ENCODE results near the gene VSIG1. TPM values are rescaled to one million over a fixed set of nuclear protein-coding genes. Genes with fewer than 3 reads are reported as not detected.

Gene VSIG1
- total and polyA plus RNA-seq, 2 of the 13 experiments (the other 11 are each of a cell fraction or from before 2014, with no cell fraction given) = 0.01 TPM; not detected in 1

DNA sequence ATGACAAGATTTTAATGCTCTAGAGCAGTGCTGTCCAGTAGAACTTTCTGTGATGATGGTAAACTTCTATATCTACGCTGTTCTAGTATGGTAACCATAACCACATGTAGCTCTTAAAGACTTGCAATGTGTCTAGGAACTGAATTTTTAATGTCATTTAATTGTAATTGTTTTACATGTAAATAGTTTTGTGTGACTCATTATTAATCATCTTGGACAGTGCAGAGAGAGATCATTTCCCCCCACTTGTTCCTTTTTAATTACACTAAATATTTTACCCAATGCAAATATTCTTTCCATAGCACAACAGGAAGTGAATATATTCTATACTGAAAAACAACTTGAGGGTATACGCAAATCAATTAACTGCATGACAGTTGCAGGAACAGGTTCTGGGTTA lies 52.5 kb downstream of the VSIG1 start (continued):
- TF ChIP-seq ZNF513 (CRISPR knock-in tag; conservative IDR thresholded peaks at IDR 0.05) = no peak
- no peak for TF ChIP-seq SIN3B (IDR thresholded peaks at IDR 0.05; ENCODE audit: low read length)
- TF ChIP-seq ZNF460 (CRISPR knock-in tag; IDR thresholded peaks at IDR 0.05; ENCODE audit: borderline replicate concordance) = no peak
- no peak for TF ChIP-seq GLI4 (CRISPR knock-in tag; IDR thresholded peaks at IDR 0.05; ENCODE audit: borderline replicate concordance)
- TF ChIP-seq, protein P1, sequence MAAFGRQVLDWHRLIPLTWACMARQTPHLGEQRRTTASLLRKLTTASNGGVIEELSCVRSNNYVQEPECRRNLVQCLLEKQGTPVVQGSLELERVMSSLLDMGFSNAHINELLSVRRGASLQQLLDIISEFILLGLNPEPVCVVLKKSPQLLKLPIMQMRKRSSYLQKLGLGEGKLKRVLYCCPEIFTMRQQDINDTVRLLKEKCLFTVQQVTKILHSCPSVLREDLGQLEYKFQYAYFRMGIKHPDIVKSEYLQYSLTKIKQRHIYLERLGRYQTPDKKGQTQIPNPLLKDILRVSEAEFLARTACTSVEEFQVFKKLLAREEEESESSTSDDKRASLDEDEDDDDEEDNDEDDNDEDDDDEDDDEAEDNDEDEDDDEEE (CRISPR knock-in tag; IDR thresholded peaks at IDR 0.05) = no peak

- H3K27me3 ChIP-seq (ENCODE audit: control insufficient read depth in 1 of 2, insufficient read depth in 2 of 2, low read length in 2 of 2) = no peaks in the 10 kb centered on the region
- H2AFZ ChIP-seq (ENCODE audit: low read length) = no peak overlapping the region
- H3K4me1 ChIP-seq (ENCODE audit: insufficient read depth, low read length) = no peaks in the 10 kb centered on the region
- H3K4me2 ChIP-seq (ENCODE audit: low read depth, low read length) = no peak overlapping the region
- DNase-seq (ENCODE audit: low spot score) = no peak
- BruUV-seq (replicated peaks) = no TSS peak
- POLR2A ChIA-PET = no interaction called here
- no peak overlapping the region for H3K9ac ChIP-seq (ENCODE audit: insufficient read depth, low read depth, low read length)
- TF ChIP-seq ATF6 (CRISPR knock-in tag; conservative IDR thresholded peaks at IDR 0.05) (no peak), SP2 (CRISPR knock-in tag; IDR thresholded peaks at IDR 0.05) (no peak), ZNF331 (CRISPR knock-in tag; IDR thresholded peaks at IDR 0.05) (no peak), XRCC5 (optimal IDR thresholded peaks at IDR 0.05; ENCODE audit: low read length) (no peak), TP53 (CRISPR knock-in tag; conservative IDR thresholded peaks at IDR 0.05) (no peak)
- TF ChIP-seq, protein P2, sequence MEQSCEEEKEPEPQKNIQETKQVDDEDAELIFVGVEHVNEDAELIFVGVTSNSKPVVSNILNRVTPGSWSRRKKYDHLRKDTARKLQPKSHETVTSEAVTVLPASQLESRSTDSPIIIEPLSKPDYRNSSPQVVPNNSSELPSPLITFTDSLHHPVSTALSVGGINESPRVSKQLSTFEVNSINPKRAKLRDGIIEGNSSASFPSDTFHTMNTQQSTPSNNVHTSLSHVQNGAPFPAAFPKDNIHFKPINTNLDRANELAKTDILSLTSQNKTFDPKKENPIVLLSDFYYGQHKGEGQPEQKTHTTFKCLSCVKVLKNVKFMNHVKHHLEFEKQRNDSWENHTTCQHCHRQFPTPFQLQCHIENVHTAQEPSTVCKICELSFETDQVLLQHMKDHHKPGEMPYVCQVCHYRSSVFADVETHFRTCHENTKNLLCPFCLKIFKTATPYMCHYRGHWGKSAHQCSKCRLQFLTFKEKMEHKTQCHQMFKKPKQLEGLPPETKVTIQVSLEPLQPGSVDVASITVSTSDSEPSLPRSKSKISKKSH (CRISPR knock-in tag; IDR thresholded peaks at IDR 0.05; ENCODE audit: borderline replicate concordance) = no peak
- TF ChIP-seq, protein P3, sequence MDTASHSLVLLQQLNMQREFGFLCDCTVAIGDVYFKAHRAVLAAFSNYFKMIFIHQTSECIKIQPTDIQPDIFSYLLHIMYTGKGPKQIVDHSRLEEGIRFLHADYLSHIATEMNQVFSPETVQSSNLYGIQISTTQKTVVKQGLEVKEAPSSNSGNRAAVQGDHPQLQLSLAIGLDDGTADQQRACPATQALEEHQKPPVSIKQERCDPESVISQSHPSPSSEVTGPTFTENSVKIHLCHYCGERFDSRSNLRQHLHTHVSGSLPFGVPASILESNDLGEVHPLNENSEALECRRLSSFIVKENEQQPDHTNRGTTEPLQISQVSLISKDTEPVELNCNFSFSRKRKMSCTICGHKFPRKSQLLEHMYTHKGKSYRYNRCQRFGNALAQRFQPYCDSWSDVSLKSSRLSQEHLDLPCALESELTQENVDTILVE (CRISPR knock-in tag; IDR thresholded peaks at IDR 0.05) = no peak
- no peak for ATAC-seq
- in situ Hi-C loops (cut with HindIII; ENCODE audit: extremely low pct_ligation_motif_present, low pct_unique_long_range_greater_than_20kb) (no loop called here), intact Hi-C loops (cut with micrococcal nuclease; ENCODE audit: unreplicated experiment) (no loop called here)
- no peaks in the 10 kb centered on the region for H3K36me3 ChIP-seq (replicated peaks in 1 of 2; ENCODE audit: control insufficient read depth in 1 of 2, insufficient read depth in 2 of 2, low read length in 2 of 2)
- no peak overlapping the region for H3K27ac ChIP-seq (ENCODE audit: extremely low read length, insufficient read depth, low read length)
- no peak overlapping the region for H3K4me3 ChIP-seq (replicated peaks in 1 of 3; ENCODE audit: insufficient read depth in 1 of 3, low read depth in 2 of 3, low read length in 3 of 3)
- no peaks in the 10 kb centered on the region for H3K9me3 ChIP-seq (ENCODE audit: low read length)
- no peak for FAIRE-seq
- no peaks in the 10 kb centered on the region for H4K20me1 ChIP-seq (ENCODE audit: insufficient read depth, low read length)
- CTCF ChIA-PET (ENCODE audit: low intra/inter-chr PET ratio, low total read pairs) = no interaction called here
- no peaks in the 10 kb centered on the region for H3K79me2 ChIP-seq (ENCODE audit: insufficient read depth, low read length)
These were observed 60.6 kb downstream of the VSIG1 start for GRCh38 chrX:108105473-108105872.

Data from HepG2 (cell line).